NK-92 (cell line): ENCODE results near the gene REXO1.

ENCODE experiments used
- DNase-seq: peaks from one replicate; lab custom pipeline; 2025; ENCODE audit not compliant: unreplicated experiment; lab: John Stamatoyannopoulos, UW

REXO1 gene

DNA sequence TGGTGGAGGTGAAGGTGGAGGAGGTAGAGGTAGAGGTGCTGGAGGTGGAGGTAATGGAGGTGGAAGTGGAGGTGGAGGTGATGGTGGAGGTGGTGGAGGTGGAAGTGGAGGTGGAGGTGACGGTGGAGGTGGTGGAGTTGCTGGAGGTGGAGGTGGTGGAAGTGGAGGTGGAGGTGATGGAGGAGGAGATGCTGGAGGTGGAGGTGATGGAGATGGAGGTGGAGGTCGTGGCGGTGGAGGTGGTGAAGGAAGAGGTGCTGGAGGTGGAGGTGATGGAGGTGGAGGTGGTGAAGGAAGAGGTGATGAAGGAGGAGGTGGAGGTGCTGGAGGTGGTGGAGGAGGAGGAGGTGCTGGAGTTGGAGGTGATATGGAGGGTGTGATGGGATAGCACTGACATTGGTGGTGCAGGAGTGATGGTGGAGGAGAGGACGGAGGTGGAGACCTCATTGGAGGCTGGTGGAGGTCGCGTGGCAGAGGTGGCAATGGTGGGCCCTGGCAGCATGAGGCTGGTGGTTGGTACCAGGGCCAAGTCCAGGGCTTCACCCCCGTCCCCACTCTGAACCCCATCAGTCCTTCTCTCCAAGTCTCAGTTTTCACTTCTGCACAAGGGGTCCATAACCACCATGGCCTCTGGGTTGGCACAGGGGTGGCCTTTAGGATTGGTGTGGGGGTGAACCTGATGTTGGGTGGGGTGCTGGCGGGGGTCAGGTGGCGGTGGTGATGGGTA, 79.2 kb downstream of the REXO1 start:
- DNase-seq = no peak

- no peak for DNase-seq
These were observed 80.0 kb downstream of the REXO1 start for GRCh38 chr19:1768248-1768647.

- no peak for DNase-seq
These were observed 80.8 kb downstream of the REXO1 start for GRCh38 chr19:1767464-1767933.

DNA sequence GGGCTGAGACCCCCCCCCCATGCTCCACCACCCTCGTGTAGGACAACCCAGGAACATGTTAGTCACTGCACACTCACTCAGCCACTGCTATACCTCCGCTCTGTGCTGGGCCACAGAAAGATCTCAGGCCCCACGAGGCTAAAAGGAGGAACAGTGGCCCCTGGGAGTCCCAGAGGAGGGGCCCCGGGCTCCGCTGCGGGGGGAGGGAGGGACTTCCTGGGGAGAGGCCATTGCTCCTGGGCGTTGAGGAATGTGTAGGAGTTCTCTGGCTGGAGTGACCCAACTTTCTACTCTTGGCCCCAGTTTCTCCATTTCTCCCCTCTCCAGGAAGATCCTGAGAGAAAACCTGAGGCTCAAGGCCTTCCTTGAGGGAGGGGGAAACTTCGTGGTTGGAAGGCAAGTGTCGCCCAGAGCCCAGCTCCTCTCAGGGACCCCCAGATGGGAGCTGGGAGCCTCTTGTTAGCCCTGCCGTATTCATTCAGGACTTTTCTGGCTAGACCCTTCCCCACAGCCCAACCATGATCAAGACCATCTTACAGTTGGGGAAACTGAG, 81.4 kb downstream of the REXO1 start:
- no peak for DNase-seq

DNA sequence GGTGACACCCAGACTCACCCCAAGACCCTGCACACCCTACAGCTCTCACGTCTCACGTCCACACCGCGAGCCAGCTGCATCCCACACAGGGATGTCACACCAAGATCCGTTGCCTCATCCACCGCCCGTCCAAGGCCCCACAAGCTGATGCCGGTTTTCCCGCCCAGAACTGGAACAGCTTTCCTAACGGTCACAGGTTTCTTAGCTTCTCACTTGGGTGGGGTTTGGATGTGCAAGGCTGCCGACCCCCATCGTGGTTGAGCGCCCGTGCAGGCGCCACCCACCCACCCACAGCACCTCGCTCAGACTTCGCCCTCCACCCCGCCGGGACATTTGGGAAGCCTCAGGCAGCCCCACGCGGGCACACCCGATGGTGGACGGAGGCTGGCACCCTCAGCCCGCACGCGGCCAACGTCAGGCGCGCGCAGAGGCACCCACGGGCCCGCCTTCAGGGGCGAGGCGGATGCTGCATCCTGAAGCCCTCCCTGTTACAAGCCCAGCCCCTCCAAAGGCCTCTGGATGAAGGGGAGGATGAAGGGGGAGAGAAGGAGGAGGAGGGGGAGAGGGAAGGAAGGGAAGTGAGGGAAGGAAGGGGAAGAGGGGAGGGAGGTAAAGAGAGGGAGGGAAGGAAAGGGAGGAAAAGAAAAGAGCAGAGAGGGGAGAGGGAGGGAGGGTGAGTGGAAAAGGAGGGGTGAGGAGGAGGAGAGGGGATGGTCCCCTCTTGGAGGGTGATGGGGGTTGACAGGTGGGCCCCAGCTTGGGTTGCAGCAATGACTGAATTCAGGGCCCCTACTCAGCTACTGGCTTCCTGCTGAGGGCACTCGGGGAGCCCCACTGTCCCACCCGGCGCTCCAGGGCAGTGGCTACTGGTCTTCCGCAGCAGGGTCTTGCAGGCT, 82.1 kb downstream of the REXO1 start:
- no peak for DNase-seq
